Mesendoderm (in vitro differentiated cells): ENCODE results near the gene MAGI2.

ENCODE experiments used
- DNase-seq: peaks from one replicate; pipeline ENCODE4 v3.0.0; 2013
- H2AK5ac ChIP-seq: 2 replicates; pipeline ENCODE4 v1.6.1; 2013; ENCODE audit warnings: low read length, inconsistent platforms
- H2BK120ac ChIP-seq: 2 replicates; pipeline ENCODE4 v1.6.1; 2013; ENCODE audit warnings: low read depth, mild to moderate bottlenecking, low read length, moderate library complexity, mixed read lengths
- H2BK15ac ChIP-seq: replicated peaks from 2 replicates; pipeline ENCODE4 v1.6.1; 2013; ENCODE audit warnings: low read depth, mild to moderate bottlenecking, moderate library complexity
- H2BK5ac ChIP-seq: 2 replicates; pipeline ENCODE4 v1.6.1; 2013; ENCODE audit warnings: low read length, inconsistent platforms
- H3K18ac ChIP-seq: 2 replicates; pipeline ENCODE4 v1.6.1; 2013; ENCODE audit warnings: mild to moderate bottlenecking, low read length, mixed read lengths
- H3K23ac ChIP-seq: one replicate; pipeline ENCODE4 v1.6.1; 2013; ENCODE audit warnings: low read length
- H3K27ac ChIP-seq: 2 replicates; pipeline ENCODE4 v1.5.1; 2013; ENCODE audit warnings: low read depth, mild to moderate bottlenecking, inconsistent platforms, low read length, moderate library complexity
- H3K27me3 ChIP-seq: 2 replicates; pipeline ENCODE4 v1.6.1; 2013; ENCODE audit warnings: low read length, control low read depth, mild to moderate bottlenecking, inconsistent platforms; ENCODE audit not compliant: insufficient read depth, poor library complexity
- H3K36me3 ChIP-seq: 2 replicates; pipeline ENCODE4 v1.6.1; 2013; ENCODE audit warnings: low read length, inconsistent platforms; ENCODE audit not compliant: control insufficient read depth, insufficient read depth
- H3K4ac ChIP-seq: one replicate; pipeline ENCODE4 v1.6.1; 2013; ENCODE audit warnings: low read depth, mild to moderate bottlenecking, low read length, moderate library complexity
- H3K4me1 ChIP-seq: 2 replicates; pipeline ENCODE4 v1.6.1; 2013; ENCODE audit warnings: low read depth, low read length, inconsistent platforms; ENCODE audit not compliant: control insufficient read depth
- H3K4me2 ChIP-seq: 2 replicates; pipeline ENCODE4 v1.6.1; 2013; ENCODE audit warnings: low read length
- H3K4me3 ChIP-seq: 2 replicates; pipeline ENCODE4 v1.5.1; 2013; ENCODE audit warnings: mild to moderate bottlenecking, low read length
- H3K56ac ChIP-seq: one replicate; pipeline ENCODE4 v1.6.1; 2013; ENCODE audit warnings: low read length
- H3K79me1 ChIP-seq: 2 replicates; pipeline ENCODE4 v1.6.1; 2013; ENCODE audit warnings: low read length, inconsistent platforms
- H3K79me2 ChIP-seq: 2 replicates; pipeline ENCODE4 v1.6.1; 2013; ENCODE audit warnings: mild to moderate bottlenecking, low read length; ENCODE audit not compliant: control insufficient read depth, insufficient read depth
- H3K9ac ChIP-seq: 2 replicates; pipeline ENCODE4 v1.6.1; 2013; ENCODE audit warnings: low read length, inconsistent platforms
- H4K5ac ChIP-seq: one replicate; pipeline ENCODE4 v1.6.1; 2013; ENCODE audit warnings: low read length
- H4K8ac ChIP-seq: one replicate; pipeline ENCODE4 v1.6.1; 2013; ENCODE audit warnings: low read depth, mild to moderate bottlenecking, control low read depth, low read length, moderate library complexity
- WGBS: extraction: QIAGEN DNeasy Blood & Tissue Kit; methylation state at CpG from one replicate; pipeline ENCODE4 v1.1.7; 2013; ENCODE audit warnings: low lambda C conversion rate, missing lambda C conversion rate; ENCODE audit not compliant: insufficient coverage; ENCODE audit errors: extremely low coverage; 5-methylcytosine and 5-hydroxymethylcytosine counted together

MAGI2 gene

DNA sequence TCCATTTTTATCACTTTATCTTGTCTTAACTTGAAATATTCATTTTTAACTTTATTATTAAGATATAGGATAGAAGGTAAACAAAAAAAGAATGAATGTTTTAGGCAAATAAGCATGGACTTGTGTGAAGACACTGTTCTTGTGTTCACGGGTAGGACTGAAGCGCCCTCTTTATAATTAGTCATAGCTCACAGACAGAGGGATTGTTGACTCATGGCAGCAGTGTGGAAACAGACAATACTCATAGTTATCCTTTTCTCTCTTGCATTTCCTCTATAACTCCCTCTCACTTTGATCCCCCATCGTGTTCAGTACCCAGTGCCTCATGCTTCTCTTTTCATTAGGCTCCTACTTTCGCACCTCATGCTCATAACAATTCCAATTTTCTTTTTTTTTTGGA is 923.1 kb downstream of the MAGI2 start:
- H3K56ac ChIP-seq: no peak overlapping the region
- no peak overlapping the region for H3K27ac ChIP-seq
- no peak overlapping the region for H3K4ac ChIP-seq
- no peaks in the 10 kb centered on the region for H3K79me2 ChIP-seq
- H2AK5ac ChIP-seq: no peak overlapping the region
- H4K8ac ChIP-seq: no peak overlapping the region
- H3K27me3 ChIP-seq: no peaks in the 10 kb centered on the region
- no peak overlapping the region for H2BK120ac ChIP-seq
- DNase-seq: no peak
- no peaks in the 10 kb centered on the region for H3K79me1 ChIP-seq
- H3K4me1 ChIP-seq: no peaks in the 10 kb centered on the region
- no peak overlapping the region for H3K9ac ChIP-seq
- no peak overlapping the region for H4K5ac ChIP-seq
- no peak overlapping the region for H3K23ac ChIP-seq
- H3K36me3 ChIP-seq: no peaks in the 10 kb centered on the region
- no peak overlapping the region for H2BK15ac ChIP-seq
- H3K4me3 ChIP-seq: no peak overlapping the region
- no CpG with 5 or more reads among the region's 4 CpGs for WGBS
- H3K4me2 ChIP-seq: no peak overlapping the region
- H3K18ac ChIP-seq: no peak overlapping the region
- H2BK5ac ChIP-seq: no peak overlapping the region

DNA sequence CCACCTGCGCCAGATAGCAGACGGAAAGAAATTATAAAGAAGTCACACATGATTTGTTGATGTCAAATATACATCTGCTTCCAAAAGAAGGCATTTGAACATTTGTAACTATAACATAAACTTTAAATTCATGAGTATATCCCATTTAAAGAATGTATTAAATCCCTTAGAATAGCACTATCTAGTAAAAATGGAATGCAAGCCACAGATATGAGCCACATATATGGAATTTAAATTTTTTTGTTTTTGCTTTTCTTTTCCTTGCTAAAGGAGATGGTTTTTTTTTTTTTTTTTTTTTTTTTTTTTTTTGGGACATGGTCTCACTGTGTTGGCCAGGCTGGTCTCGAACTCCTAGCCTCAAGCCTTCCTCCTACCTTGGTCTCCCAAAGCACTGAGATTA is 924.1 kb downstream of the MAGI2 start:
- no peak overlapping the region for H3K56ac ChIP-seq
- H4K8ac ChIP-seq: no peak overlapping the region
- no peak overlapping the region for H2BK15ac ChIP-seq
- DNase-seq: no peak
- H3K18ac ChIP-seq: no peak overlapping the region
- H3K4me3 ChIP-seq: no peak overlapping the region
- no peak overlapping the region for H3K23ac ChIP-seq
- no peaks in the 10 kb centered on the region for H3K79me2 ChIP-seq
- H3K79me1 ChIP-seq: no peaks in the 10 kb centered on the region
- no peak overlapping the region for H4K5ac ChIP-seq
- H3K27me3 ChIP-seq: no peaks in the 10 kb centered on the region
- no peak overlapping the region for H3K4me2 ChIP-seq
- H3K9ac ChIP-seq: no peak overlapping the region
- no peak overlapping the region for H3K27ac ChIP-seq
- no peak overlapping the region for H2AK5ac ChIP-seq
- no peaks in the 10 kb centered on the region for H3K4me1 ChIP-seq
- no peak overlapping the region for H2BK5ac ChIP-seq
- WGBS: no CpG with 5 or more reads among the region's 3 CpGs
- no peak overlapping the region for H3K4ac ChIP-seq
- no peaks in the 10 kb centered on the region for H3K36me3 ChIP-seq
- H2BK120ac ChIP-seq: no peak overlapping the region

DNA sequence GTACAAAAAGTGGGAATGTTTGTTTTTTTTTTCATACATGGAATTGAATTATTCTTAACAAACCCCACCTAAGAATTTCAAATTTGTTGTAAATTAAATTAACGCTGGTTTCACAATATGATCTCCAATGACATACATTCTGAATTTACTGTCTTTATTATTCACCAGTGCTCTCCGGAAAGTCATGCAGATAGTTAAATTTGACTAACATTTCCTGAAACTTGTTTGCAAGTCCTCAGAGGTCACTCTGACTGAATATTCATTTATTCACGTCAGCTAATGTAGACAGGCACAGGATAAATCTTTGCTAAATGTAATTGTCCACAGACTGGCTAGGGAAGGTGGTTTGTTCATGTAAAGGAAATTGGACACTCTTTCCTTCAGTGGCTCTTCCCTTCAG is 924.5 kb downstream of the MAGI2 start:
- Histone ChIP-seq H4K8ac (no peak overlapping the region), H2BK120ac (no peak overlapping the region), H3K4me3 (no peak overlapping the region), H3K36me3 (no peaks in the 10 kb centered on the region), H3K23ac (no peak overlapping the region), H3K4ac (no peak overlapping the region), H3K79me2 (no peaks in the 10 kb centered on the region), H3K27ac (no peak overlapping the region), H3K4me2 (no peak overlapping the region), H3K27me3 (no peaks in the 10 kb centered on the region), H3K18ac (no peak overlapping the region), H3K56ac (no peak overlapping the region), H2BK15ac (no peak overlapping the region), H2BK5ac (no peak overlapping the region), H3K4me1 (no peaks in the 10 kb centered on the region), H3K9ac (no peak overlapping the region), H4K5ac (no peak overlapping the region), H3K79me1 (no peaks in the 10 kb centered on the region), H2AK5ac (no peak overlapping the region)
- no peak for DNase-seq
- no CpG with 5 or more reads among the region's 3 CpGs for WGBS

DNA sequence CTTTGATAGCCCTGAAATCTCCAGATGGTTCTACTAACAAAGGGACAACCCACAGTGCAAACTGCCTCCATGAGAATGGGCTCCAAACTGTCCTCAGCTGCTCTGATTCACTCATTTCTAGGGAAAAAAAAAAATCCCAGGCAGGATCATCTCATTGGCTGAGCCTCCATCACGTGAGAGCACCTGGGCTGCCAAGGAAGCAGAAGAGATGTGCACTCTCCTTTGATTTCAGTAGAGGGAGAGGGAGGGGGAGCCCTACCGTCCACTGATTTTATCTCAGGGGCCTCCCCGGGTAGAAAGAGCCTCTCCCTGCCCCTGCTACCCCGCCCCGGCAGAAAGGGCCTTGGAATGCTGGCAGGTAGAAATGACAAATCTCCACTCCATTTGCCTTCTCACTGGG is 929.5 kb downstream of the MAGI2 start:
- H3K9ac ChIP-seq: no peak overlapping the region
- no peaks in the 10 kb centered on the region for H3K27me3 ChIP-seq
- no peak overlapping the region for H3K56ac ChIP-seq
- H2BK5ac ChIP-seq: no peak overlapping the region
- no peaks in the 10 kb centered on the region for H3K4me1 ChIP-seq
- no peak overlapping the region for H2AK5ac ChIP-seq
- H2BK120ac ChIP-seq: no peak overlapping the region
- no peaks in the 10 kb centered on the region for H3K36me3 ChIP-seq
- no peaks in the 10 kb centered on the region for H3K79me1 ChIP-seq
- H3K23ac ChIP-seq: no peak overlapping the region
- no peak overlapping the region for H3K27ac ChIP-seq
- no peak overlapping the region for H2BK15ac ChIP-seq
- no peak overlapping the region for H3K4me2 ChIP-seq
- H3K4ac ChIP-seq: no peak overlapping the region
- H4K5ac ChIP-seq: no peak overlapping the region
- no peaks in the 10 kb centered on the region for H3K79me2 ChIP-seq
- H3K4me3 ChIP-seq: no peak overlapping the region
- peak; percentile 34 for DNase-seq
- H4K8ac ChIP-seq: no peak overlapping the region
- H3K18ac ChIP-seq: no peak overlapping the region
- no CpG with 5 or more reads among the region's 5 CpGs for WGBS

DNA sequence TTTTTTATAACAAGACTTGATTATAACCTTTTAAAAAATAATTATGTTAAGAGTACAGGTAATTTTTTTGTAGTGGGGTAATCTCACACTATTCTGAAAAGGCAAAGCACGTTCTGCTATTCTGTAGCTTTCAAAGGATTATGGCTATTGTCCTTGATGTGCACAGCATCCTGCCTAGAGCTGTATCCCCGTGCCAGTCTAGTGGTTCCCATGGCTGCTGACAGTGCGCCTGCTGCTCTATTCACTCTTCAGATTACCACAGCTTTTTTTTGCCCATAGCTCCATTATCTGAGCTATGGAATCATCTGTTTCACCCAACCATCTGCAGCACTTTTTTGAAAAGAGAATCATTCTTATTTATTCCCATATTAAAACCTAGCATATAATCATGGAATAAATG is 931.5 kb downstream of the MAGI2 start:
- no peak overlapping the region for H3K18ac ChIP-seq
- H3K9ac ChIP-seq: no peak overlapping the region
- no peak overlapping the region for H3K56ac ChIP-seq
- no peak overlapping the region for H3K23ac ChIP-seq
- no CpG with 5 or more reads among the region's 3 CpGs for WGBS
- no peaks in the 10 kb centered on the region for H3K79me1 ChIP-seq
- no peak overlapping the region for H3K4me2 ChIP-seq
- no peak overlapping the region for H4K5ac ChIP-seq
- H4K8ac ChIP-seq: no peak overlapping the region
- H3K4me1 ChIP-seq: no peaks in the 10 kb centered on the region
- DNase-seq: no peak
- no peaks in the 10 kb centered on the region for H3K79me2 ChIP-seq
- H3K27ac ChIP-seq: no peak overlapping the region
- H3K27me3 ChIP-seq: no peaks in the 10 kb centered on the region
- H3K36me3 ChIP-seq: no peaks in the 10 kb centered on the region
- no peak overlapping the region for H2AK5ac ChIP-seq
- H2BK15ac ChIP-seq: no peak overlapping the region
- H2BK120ac ChIP-seq: no peak overlapping the region
- H3K4ac ChIP-seq: no peak overlapping the region
- H2BK5ac ChIP-seq: no peak overlapping the region
- H3K4me3 ChIP-seq: no peak overlapping the region

DNA sequence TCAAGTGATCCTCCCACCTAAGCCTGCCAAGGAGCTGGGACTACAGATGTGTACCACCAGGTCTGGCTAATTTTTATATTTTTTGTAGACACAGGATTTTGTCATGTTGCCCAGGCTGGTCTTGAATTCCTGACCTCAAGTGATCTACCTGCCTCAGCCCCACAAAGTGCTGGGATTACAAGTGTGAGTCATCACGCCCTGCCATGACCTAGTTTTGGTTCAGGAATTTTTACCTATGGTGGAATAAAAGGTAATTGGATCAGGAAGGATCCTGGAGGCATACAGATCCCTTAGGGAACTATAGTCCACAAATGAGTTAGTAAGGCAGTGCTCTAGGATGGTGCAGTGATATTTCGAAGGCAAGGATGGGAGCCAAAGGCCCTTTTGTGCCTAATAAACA is 937.0 kb downstream of the MAGI2 start:
- Histone ChIP-seq H3K27me3 (no peaks in the 10 kb centered on the region), H4K8ac (no peak overlapping the region), H4K5ac (no peak overlapping the region), H3K18ac (peak overlapping the region; percentile 30), H3K79me1 (no peaks in the 10 kb centered on the region), H2AK5ac (no peak overlapping the region), H2BK120ac (no peak overlapping the region), H2BK5ac (no peak overlapping the region), H3K4me3 (no peak overlapping the region), H3K79me2 (no peaks in the 10 kb centered on the region), H2BK15ac (no peak overlapping the region), H3K27ac (no peak overlapping the region), H3K4me1 (no peaks in the 10 kb centered on the region), H3K56ac (no peak overlapping the region), H3K4ac (no peak overlapping the region), H3K36me3 (no peaks in the 10 kb centered on the region), H3K4me2 (no peak overlapping the region), H3K9ac (no peak overlapping the region), H3K23ac (no peak overlapping the region)
- peak; percentile 31 for DNase-seq
- WGBS: no CpG with 5 or more reads among the region's 2 CpGs
